Neural progenitor cell (in vitro differentiated cells): Measurements from ENCODE around the gene POLN. TPM values are rescaled to one million over a fixed set of nuclear protein-coding genes. Genes with fewer than 3 reads are reported as not detected.

Source experiments
- DNase-seq: peaks from one replicate; pipeline ENCODE4 v3.0.0-alpha.2; 2016; ENCODE audit warnings: low spot score
- H2AFZ ChIP-seq: fragments of 200-600 bp; sonication (generic); replicated peaks from 2 replicates; pipeline ENCODE4 v1.6.1; 2016; ENCODE audit warnings: antibody characterized with exemption
- H3F3A ChIP-seq: fragments of 200-600 bp; sonication (generic); 2 replicates; pipeline ENCODE4 v1.6.1; 2016; ENCODE audit warnings: antibody characterized with exemption, low read depth
- H3K27ac ChIP-seq: fragments of 200-600 bp; sonication (generic); 2 replicates; pipeline ENCODE4 v1.5.1; 2016; ENCODE audit warnings: mild to moderate bottlenecking
- H3K27me3 ChIP-seq: fragments of 200-600 bp; sonication (generic); 2 replicates; pipeline ENCODE4 v1.6.1; 2016; ENCODE audit warnings: mild to moderate bottlenecking, moderate library complexity
- H3K36me3 ChIP-seq: fragments of 200-600 bp; sonication (generic); 2 replicates; pipeline ENCODE4 v1.5.1; 2016
- H3K4me1 ChIP-seq: fragments of 200-600 bp; sonication (generic); 2 replicates; pipeline ENCODE4 v1.6.1; 2016; ENCODE audit warnings: mixed run types
- H3K4me2 ChIP-seq: fragments of 200-600 bp; sonication (generic); 2 replicates; pipeline ENCODE4 v1.6.1; 2016
- H3K4me3 ChIP-seq: fragments of 200-600 bp; sonication (generic); 2 replicates; pipeline ENCODE4 v1.5.1; 2016
- H3K79me2 ChIP-seq: fragments of 200-600 bp; sonication (generic); 2 replicates; pipeline ENCODE4 v1.6.1; 2016; ENCODE audit warnings: low read depth
- H3K9ac ChIP-seq: fragments of 200-600 bp; sonication (generic); 2 replicates; pipeline ENCODE4 v1.6.1; 2016
- H3K9me3 ChIP-seq: fragments of 200-600 bp; sonication (generic); 2 replicates; pipeline ENCODE4 v1.5.1; 2016; ENCODE audit warnings: low read depth
- H4K20me1 ChIP-seq: fragments of 200-600 bp; sonication (generic); 2 replicates; pipeline ENCODE4 v1.6.1; 2016; ENCODE audit warnings: low read depth
- H3K27ac Mint-ChIP-seq: 3 replicates; pipeline ENCODE4 v1.8.0; 2021; ENCODE audit warnings: mixed read lengths
- H3K27me3 Mint-ChIP-seq: 2 replicates; pipeline ENCODE4 v1.8.0; 2022; ENCODE audit warnings: low read depth, mild to moderate bottlenecking, inconsistent platforms, moderate library complexity, mixed read lengths; ENCODE audit not compliant: insufficient read depth
- H3K36me3 Mint-ChIP-seq: 3 replicates; pipeline ENCODE4 v1.8.0; 2021; ENCODE audit warnings: mixed read lengths
- H3K4me1 Mint-ChIP-seq: 3 replicates; pipeline ENCODE4 v1.8.0; 2021; ENCODE audit warnings: mixed read lengths
- H3K4me3 Mint-ChIP-seq: 3 replicates; pipeline ENCODE4 v1.8.0; 2021; ENCODE audit warnings: mild to moderate bottlenecking, moderate library complexity, mixed read lengths
- H3K9me3 Mint-ChIP-seq: 3 replicates; pipeline ENCODE4 v1.8.0; 2020; ENCODE audit warnings: mixed read lengths
- EZH2 ChIP-seq: fragments of 200-600 bp; sonication (generic); IDR thresholded peaks from 2 replicates; pipeline ENCODE4 v1.6.1; 2017; ENCODE audit warnings: antibody characterized with exemption, mild to moderate bottlenecking, moderate library complexity
- EZH2phosphoT487 ChIP-seq: fragments of 200-600 bp; sonication (generic); IDR thresholded peaks from 2 replicates; pipeline ENCODE4 v1.6.1; 2017; ENCODE audit warnings: antibody characterized with exemption
- total RNA-seq: library from RNA; depleted of rRNA; stranded (reverse); fragments of >200 nt; gene quantifications from 2 replicates; pipeline ENCODE4 v1.2.3, GENCODE V29; 2015; ENCODE audit warnings: low replicate concordance
- TF ChIP-seq, protein P1 (sequence below): fragments of 200-600 bp; sonication (generic); IDR thresholded peaks from 2 replicates; pipeline ENCODE4 v1.5.1; 2017; ENCODE audit warnings: antibody characterized with exemption, mild to moderate bottlenecking

POLN gene
- total RNA-seq, 1 donor from 2014 or later: 1.7 TPM

- TF ChIP-seq, protein P1, sequence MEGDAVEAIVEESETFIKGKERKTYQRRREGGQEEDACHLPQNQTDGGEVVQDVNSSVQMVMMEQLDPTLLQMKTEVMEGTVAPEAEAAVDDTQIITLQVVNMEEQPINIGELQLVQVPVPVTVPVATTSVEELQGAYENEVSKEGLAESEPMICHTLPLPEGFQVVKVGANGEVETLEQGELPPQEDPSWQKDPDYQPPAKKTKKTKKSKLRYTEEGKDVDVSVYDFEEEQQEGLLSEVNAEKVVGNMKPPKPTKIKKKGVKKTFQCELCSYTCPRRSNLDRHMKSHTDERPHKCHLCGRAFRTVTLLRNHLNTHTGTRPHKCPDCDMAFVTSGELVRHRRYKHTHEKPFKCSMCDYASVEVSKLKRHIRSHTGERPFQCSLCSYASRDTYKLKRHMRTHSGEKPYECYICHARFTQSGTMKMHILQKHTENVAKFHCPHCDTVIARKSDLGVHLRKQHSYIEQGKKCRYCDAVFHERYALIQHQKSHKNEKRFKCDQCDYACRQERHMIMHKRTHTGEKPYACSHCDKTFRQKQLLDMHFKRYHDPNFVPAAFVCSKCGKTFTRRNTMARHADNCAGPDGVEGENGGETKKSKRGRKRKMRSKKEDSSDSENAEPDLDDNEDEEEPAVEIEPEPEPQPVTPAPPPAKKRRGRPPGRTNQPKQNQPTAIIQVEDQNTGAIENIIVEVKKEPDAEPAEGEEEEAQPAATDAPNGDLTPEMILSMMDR: no peak
- no peak for TF ChIP-seq EZH2phosphoT487
- TF ChIP-seq EZH2: no peak
- DNase-seq: no peak
- no peak overlapping the region for H3K4me3 Mint-ChIP-seq
- Histone ChIP-seq H3K9ac (no peak overlapping the region), H3K27ac (no peak overlapping the region), H3K9me3 (no peaks in the 10 kb centered on the region), H3K36me3 (no peaks in the 10 kb centered on the region), H4K20me1 (no peaks in the 10 kb centered on the region), H3K27me3 (no peaks in the 10 kb centered on the region), H3K79me2 (no peaks in the 10 kb centered on the region), H3F3A (no peaks in the 10 kb centered on the region), H3K4me2 (no peak overlapping the region), H3K4me3 (no peak overlapping the region), H3K4me1 (no peaks in the 10 kb centered on the region), H2AFZ (no peak overlapping the region)
- H3K4me1 Mint-ChIP-seq: no peaks in the 10 kb centered on the region
- no peak overlapping the region for H3K27ac Mint-ChIP-seq
- H3K9me3 Mint-ChIP-seq: no peaks in the 10 kb centered on the region
- no peaks in the 10 kb centered on the region for H3K36me3 Mint-ChIP-seq
- peaks cover 7% of the 10 kb centered on the region for H3K27me3 Mint-ChIP-seq
These were observed 65.8 kb downstream of the POLN start for GRCh38 chr4:2175990-2176698.

- H3K9me3 ChIP-seq: no peaks in the 10 kb centered on the region
- no peaks in the 10 kb centered on the region for H3K36me3 ChIP-seq
- H3K4me1 Mint-ChIP-seq: peaks cover 6% of the 10 kb centered on the region
- H3F3A ChIP-seq: no peaks in the 10 kb centered on the region
- TF ChIP-seq EZH2phosphoT487: no peak
- TF ChIP-seq, protein P1: no peak
- no peak for TF ChIP-seq EZH2
- H3K27ac Mint-ChIP-seq: no peak overlapping the region
- no peak overlapping the region for H2AFZ ChIP-seq
- no peak overlapping the region for H3K4me2 ChIP-seq
- H3K27me3 Mint-ChIP-seq: peaks cover 7% of the 10 kb centered on the region
- H3K9me3 Mint-ChIP-seq: no peaks in the 10 kb centered on the region
- no peaks in the 10 kb centered on the region for H3K27me3 ChIP-seq
- H3K4me3 ChIP-seq: no peak overlapping the region
- H4K20me1 ChIP-seq: no peaks in the 10 kb centered on the region
- no peak overlapping the region for H3K27ac ChIP-seq
- no peak for DNase-seq
- no peaks in the 10 kb centered on the region for H3K36me3 Mint-ChIP-seq
- H3K4me1 ChIP-seq: no peaks in the 10 kb centered on the region
- no peak overlapping the region for H3K4me3 Mint-ChIP-seq
- H3K79me2 ChIP-seq: no peaks in the 10 kb centered on the region
- H3K9ac ChIP-seq: no peak overlapping the region
These were observed 67.9 kb downstream of the POLN start for GRCh38 chr4:2174061-2174460.

- H2AFZ ChIP-seq: no peak overlapping the region
- H3K79me2 ChIP-seq: no peaks in the 10 kb centered on the region
- H3K9me3 ChIP-seq: no peaks in the 10 kb centered on the region
- no peak overlapping the region for H3K4me2 ChIP-seq
- H3K9me3 Mint-ChIP-seq: no peaks in the 10 kb centered on the region
- no peaks in the 10 kb centered on the region for H3F3A ChIP-seq
- H3K4me3 Mint-ChIP-seq: no peak overlapping the region
- no peak overlapping the region for H3K27ac Mint-ChIP-seq
- peaks cover 5% of the 10 kb centered on the region for H3K27me3 Mint-ChIP-seq
- peaks cover 2% of the 10 kb centered on the region for H3K36me3 Mint-ChIP-seq
- no peaks in the 10 kb centered on the region for H4K20me1 ChIP-seq
- no peak overlapping the region for H3K9ac ChIP-seq
- no peak overlapping the region for H3K27ac ChIP-seq
- H3K4me3 ChIP-seq: no peak overlapping the region
- no peaks in the 10 kb centered on the region for H3K4me1 ChIP-seq
- no peak for DNase-seq
- TF ChIP-seq EZH2phosphoT487 (no peak), EZH2 (no peak)
- TF ChIP-seq, protein P1: no peak
- no peaks in the 10 kb centered on the region for H3K27me3 ChIP-seq
- no peaks in the 10 kb centered on the region for H3K36me3 ChIP-seq
- peaks cover 13% of the 10 kb centered on the region for H3K4me1 Mint-ChIP-seq
These were observed 69.2 kb downstream of the POLN start for GRCh38 chr4:2172627-2173231.
